Ishikawa (cell line): ENCODE data around the gene KCNH5.

Experiments
- CEBPB ChIP-seq: IDR thresholded peaks from 2 replicates; pipeline ENCODE4 v1.6.1; 2012
- CREB1 ChIP-seq: IDR thresholded peaks from 2 replicates; pipeline ENCODE4 v1.6.1; 2012; ENCODE audit warnings: low read depth
- EGR1 ChIP-seq: IDR thresholded peaks from 2 replicates; pipeline ENCODE4 v1.6.1; 2012
- EP300 ChIP-seq: IDR thresholded peaks from 2 replicates; pipeline ENCODE4 v1.6.1; 2012; ENCODE audit warnings: borderline replicate concordance
- FOXM1 ChIP-seq: IDR thresholded peaks from 2 replicates; pipeline ENCODE4 v1.6.1; 2012; ENCODE audit warnings: low read depth, borderline replicate concordance
- NFIC ChIP-seq: IDR thresholded peaks from 2 replicates; pipeline ENCODE4 v1.6.1; 2012
- RAD21 ChIP-seq: IDR thresholded peaks from 2 replicates; pipeline ENCODE4 v1.6.1; 2012; ENCODE audit warnings: low read depth
- TAF1 ChIP-seq: IDR thresholded peaks from 2 replicates; pipeline ENCODE4 v1.6.1; 2012; ENCODE audit warnings: low read depth, mild to moderate bottlenecking
- TCF12 ChIP-seq: IDR thresholded peaks from 2 replicates; pipeline ENCODE4 v1.6.1; 2012; ENCODE audit warnings: low read depth
- TEAD4 ChIP-seq: IDR thresholded peaks from 2 replicates; pipeline ENCODE4 v1.6.1; 2012
- YY1 ChIP-seq: IDR thresholded peaks from 2 replicates; pipeline ENCODE4 v1.6.1; 2012; ENCODE audit warnings: low read depth
- ZBTB7A ChIP-seq: IDR thresholded peaks from 2 replicates; pipeline ENCODE4 v1.6.1; 2012; ENCODE audit warnings: low read depth
- TF ChIP-seq, protein P1 (sequence below): IDR thresholded peaks from 2 replicates; pipeline ENCODE4 v1.6.1; 2012; ENCODE audit warnings: low read depth, mild to moderate bottlenecking
- TF ChIP-seq, protein P2 (sequence below): IDR thresholded peaks from 2 replicates; pipeline ENCODE4 v1.6.1; 2012
- TF ChIP-seq, protein P3 (sequence below): IDR thresholded peaks from 2 replicates; pipeline ENCODE4 v1.6.1; 2012

KCNH5 gene

DNA sequence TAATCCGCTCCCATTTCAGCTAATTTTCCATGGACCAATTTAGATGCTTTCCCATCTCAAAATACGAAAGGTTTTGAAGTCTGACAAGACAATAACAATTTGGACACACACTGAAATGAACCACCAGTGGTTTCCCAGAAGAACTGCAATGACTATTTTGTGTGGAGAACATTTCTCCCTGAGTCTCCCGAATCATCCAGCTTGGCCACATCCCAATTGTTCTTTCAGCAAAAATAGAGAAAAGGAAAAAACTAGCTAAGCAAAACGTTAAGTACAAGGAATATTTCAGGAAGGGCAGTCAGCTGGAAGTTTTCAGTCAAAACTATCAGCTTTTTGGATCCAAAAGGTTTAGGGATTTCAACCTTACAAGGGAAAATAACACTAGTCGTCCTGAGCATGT lies 390.6 kb downstream of the KCNH5 start:
- TF ChIP-seq YY1 (no peak), RAD21 (no peak), ZBTB7A (no peak), CEBPB (no peak), TAF1 (no peak), TCF12 (no peak), EGR1 (no peak), FOXM1 (no peak), TEAD4 (no peak), CREB1 (no peak), EP300 (no peak), NFIC (no peak)
- TF ChIP-seq, protein P1, sequence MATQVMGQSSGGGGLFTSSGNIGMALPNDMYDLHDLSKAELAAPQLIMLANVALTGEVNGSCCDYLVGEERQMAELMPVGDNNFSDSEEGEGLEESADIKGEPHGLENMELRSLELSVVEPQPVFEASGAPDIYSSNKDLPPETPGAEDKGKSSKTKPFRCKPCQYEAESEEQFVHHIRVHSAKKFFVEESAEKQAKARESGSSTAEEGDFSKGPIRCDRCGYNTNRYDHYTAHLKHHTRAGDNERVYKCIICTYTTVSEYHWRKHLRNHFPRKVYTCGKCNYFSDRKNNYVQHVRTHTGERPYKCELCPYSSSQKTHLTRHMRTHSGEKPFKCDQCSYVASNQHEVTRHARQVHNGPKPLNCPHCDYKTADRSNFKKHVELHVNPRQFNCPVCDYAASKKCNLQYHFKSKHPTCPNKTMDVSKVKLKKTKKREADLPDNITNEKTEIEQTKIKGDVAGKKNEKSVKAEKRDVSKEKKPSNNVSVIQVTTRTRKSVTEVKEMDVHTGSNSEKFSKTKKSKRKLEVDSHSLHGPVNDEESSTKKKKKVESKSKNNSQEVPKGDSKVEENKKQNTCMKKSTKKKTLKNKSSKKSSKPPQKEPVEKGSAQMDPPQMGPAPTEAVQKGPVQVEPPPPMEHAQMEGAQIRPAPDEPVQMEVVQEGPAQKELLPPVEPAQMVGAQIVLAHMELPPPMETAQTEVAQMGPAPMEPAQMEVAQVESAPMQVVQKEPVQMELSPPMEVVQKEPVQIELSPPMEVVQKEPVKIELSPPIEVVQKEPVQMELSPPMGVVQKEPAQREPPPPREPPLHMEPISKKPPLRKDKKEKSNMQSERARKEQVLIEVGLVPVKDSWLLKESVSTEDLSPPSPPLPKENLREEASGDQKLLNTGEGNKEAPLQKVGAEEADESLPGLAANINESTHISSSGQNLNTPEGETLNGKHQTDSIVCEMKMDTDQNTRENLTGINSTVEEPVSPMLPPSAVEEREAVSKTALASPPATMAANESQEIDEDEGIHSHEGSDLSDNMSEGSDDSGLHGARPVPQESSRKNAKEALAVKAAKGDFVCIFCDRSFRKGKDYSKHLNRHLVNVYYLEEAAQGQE = no peak
- TF ChIP-seq, protein P2, sequence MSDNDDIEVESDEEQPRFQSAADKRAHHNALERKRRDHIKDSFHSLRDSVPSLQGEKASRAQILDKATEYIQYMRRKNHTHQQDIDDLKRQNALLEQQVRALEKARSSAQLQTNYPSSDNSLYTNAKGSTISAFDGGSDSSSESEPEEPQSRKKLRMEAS = no peak
- TF ChIP-seq, protein P3, sequence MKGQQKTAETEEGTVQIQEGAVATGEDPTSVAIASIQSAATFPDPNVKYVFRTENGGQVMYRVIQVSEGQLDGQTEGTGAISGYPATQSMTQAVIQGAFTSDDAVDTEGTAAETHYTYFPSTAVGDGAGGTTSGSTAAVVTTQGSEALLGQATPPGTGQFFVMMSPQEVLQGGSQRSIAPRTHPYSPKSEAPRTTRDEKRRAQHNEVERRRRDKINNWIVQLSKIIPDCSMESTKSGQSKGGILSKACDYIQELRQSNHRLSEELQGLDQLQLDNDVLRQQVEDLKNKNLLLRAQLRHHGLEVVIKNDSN = no peak
